Stimulated activated CD4-positive, alpha-beta T cell treated with anti-CD3 and anti-CD28 coated beads, Interleukin-4, amount 100 ng/mL, for 24 hours (primary cell): ENCODE measurements around the gene SMG7.

Experiments
- DNase-seq: peaks from one replicate; pipeline ENCODE4 v3.0.0-alpha.2; 2020

The SMG7 gene

DNA sequence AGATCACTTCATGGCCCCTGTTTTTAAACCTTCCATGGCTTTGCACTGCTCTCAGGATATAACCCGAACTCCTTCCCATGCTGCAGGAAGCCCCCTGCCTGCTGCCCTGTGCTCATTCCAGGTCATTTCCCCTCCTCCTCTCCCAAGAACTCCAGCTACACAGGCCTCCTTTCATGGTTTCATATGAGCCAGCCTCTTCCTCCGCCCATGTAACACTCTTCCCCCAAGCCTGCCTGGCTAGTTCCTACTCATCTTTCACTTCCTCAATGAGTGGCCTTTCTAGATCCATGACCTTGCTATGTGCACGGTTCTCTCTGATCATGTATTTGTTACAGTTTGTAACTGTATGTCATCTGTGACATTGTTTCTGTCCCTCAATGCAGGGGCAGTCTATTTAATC lies 121.1 kb downstream of the SMG7 start:
- no peak for DNase-seq

DNA sequence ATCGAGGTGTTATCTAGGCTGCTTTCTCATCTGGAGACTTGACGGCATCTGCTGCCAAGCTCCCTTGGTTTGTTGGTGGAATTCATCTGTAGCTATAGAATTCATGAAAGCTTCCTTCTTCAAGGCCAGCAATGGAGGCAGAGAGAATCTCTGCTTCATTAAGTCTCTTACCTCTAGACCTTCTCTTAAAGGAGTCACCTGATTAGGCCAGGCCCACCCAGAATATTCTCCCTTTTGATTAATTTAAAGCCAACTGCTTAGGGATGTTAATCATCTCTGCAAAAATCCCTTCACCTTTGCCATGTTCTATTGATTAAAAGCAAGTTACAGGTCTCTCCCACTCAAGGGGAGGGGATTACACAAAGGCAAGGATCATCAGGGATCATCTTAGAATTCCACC lies 123.2 kb downstream of the SMG7 start:
- no peak for DNase-seq

DNA sequence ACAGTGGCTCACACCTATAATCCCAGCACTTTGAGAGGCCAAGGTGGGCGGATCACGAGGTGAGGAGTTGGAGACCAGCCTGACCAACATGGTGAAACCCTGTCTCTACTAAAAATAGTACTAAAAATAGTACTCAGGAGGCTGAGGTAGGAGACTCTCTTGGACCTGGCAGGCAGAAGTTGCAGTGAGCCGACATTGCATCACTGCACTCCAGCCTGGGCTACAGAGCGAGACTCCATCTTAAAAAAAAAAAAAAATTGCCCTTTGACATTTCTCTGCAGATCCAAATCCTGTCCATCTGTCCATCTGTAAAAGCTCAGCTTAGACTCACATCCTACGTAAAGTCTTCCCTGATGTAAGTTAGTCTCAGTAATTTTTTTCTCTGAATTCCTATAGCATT lies 124.2 kb downstream of the SMG7 start:
- no peak for DNase-seq

DNA sequence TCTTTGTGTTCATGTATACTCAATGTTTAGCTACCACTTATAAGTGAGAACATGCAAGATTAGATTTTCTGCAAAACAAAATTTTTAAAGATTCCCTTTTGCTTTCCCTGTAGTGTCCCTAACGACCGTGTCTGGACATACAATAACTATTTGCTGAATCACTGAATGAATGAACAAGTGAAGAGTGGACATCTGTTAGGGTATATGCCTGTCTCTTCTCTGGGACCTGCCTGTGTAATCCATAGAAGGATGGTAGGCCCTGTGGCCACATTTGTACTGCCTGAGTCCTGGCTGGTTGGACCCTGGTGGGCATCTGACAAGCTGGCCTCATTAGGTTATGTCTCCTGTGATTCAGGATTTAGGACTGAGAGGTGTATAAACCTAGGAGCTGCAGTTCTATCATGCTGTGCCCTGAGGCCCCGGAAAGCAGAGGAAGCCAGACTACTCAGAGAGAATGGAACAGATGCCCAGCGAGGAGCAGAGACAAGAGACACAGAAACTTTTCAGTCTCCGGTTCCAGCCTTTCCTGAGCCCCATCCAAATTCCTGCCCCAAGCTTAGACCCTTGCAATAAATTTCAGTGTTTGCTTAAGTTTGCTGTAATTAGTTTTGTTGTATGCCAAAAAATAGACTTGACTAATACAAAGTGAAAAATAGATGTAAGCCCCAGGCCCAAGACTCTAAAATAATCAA lies 125.5 kb downstream of the SMG7 start:
- no peak for DNase-seq

DNA sequence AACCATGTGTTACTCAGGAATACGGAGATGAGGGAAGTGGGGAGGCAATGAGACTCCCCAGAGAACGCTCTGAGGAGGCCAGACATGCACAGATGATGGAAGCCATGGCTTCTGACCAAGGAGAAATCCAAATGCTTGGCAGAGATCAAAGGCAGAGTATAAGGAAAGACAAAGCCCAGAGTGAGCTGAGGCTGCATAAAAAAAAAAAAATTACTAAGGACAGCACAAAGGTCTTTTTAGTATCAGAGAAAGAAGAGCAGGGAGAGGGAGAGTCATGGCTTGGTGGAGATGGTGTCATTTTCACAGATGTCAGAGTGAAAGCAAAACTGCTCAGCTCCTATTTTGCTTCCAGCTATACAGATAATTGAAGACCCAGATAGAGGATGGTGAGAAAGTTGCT lies 126.1 kb downstream of the SMG7 start:
- DNase-seq, result no peak

DNA sequence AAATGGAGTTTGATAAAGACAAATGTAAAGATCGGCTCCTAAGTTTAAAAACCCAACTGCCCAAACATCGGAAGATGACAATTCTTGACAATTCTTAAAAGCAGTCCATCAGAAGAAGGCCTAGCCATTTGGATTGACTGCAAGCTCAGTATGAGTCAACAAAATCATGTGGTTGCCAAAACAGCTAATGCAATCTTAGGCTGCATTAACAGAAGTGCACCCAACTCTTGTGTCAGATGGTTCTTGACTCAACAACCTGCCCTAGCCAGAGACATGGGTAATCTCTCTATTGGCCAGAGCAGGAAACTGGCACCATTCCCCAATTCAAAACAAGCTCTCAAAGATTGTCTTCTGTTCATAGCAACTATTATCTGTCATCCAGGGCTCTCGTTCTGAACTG lies 127.8 kb downstream of the SMG7 start:
- no peak for DNase-seq

DNA sequence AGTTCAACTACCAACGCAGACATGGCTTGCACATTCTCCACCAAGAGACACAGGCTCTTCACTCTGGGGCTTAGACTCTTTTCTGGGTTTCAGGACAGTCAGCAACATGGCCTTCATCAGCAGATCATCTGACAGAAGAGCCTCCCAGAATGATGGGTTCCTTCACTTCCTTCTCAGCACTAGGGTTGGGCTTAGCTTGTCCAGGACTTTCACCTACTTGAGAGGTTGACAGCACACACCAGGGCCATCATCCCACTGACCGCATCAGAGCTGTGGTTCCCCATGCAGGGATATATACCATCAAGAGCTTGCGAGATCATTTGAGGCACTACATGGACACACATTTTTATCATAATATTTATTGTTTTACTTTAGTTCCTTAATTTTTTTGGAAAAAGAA lies 128.3 kb downstream of the SMG7 start:
- no peak for DNase-seq

DNA sequence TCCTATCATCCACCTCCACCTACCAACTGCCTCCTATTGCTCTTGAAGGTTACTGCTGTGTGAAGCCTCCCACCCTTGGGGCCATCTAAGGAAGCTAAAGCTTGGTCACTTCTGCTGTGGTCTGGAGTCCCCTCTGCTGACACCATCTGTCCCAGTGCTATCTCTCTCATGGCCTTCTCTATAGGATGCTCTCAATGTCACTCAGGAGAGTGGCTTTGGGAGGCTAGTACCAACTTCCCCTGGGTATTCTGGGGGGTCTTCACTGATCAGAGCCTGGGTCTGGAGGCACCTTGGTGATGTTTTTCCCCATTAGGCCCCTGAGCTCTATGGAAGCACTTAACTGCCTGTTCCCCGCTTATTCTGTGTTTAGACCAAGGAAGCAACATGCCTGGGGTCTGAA lies 130.2 kb downstream of the SMG7 start:
- DNase-seq, result no peak
